GM20431 (cell line): ENCODE results near the gene TLR4.

ENCODE experiments used
- in situ Hi-C: fragments of 300-500 bp; cut with MseI, MboI; formaldehyde crosslinking; loops from one replicate; pipeline ENCODE4 v1.15.0; 2020; ENCODE audit warnings: low sequenced_read_pairs; ENCODE audit not compliant: unreplicated experiment

Gene TLR4

GRCh38 chr9:117739624-117740347 lies 35.6 kb downstream of the TLR4 start:
- in situ Hi-C loops, result no loop called here

GRCh38 chr9:117742131-117742530 lies 37.9 kb downstream of the TLR4 start:
- in situ Hi-C loops, result no loop called here

DNA sequence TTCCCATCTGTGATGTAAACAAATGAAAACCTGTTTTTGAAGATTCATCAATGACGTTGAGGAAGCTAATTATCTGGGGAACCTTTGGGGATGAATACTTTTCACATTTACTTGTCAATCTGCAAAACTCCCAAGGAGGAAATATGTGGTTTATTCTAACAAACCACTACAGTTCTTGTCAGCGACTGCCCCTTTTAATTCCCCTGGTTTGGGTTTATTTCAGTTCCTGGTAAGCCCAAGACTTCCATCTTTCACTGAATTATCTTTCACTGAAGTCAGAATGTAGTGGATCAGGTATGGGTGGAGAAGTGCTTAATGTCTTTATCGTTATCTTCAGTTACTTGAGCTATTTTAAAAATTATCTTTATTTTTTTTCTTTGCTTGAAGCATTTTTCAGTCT lies 40.2 kb downstream of the TLR4 start:
- in situ Hi-C loops, result no loop called here

DNA sequence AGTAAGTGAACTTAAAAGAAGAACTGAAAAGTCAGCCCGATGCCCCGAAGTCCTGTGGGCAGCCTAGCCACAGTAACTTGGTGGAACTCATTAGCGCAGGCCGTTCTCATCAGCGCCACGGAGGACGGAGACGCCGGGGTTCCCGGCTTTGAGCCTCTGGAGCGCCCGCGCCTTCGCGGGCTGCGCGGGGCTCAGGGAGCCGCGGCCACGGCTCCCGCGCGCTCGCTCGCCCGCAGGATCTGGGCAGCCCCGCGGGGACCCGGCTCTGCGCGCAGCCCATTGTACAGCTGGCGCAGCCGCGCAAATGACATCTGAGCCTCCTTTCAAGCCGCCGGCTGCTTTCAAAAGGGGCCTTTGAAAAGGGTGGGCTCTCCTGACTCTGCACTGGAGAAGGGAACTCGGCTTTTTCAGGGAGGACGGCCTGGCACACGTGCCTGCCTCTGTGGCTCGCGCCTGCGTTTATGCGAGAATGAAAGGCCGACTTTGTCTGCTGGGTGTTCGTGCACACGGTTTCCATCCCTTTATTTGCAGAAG lies 40.7 kb downstream of the TLR4 start:
- in situ Hi-C loops, result no loop called here

DNA sequence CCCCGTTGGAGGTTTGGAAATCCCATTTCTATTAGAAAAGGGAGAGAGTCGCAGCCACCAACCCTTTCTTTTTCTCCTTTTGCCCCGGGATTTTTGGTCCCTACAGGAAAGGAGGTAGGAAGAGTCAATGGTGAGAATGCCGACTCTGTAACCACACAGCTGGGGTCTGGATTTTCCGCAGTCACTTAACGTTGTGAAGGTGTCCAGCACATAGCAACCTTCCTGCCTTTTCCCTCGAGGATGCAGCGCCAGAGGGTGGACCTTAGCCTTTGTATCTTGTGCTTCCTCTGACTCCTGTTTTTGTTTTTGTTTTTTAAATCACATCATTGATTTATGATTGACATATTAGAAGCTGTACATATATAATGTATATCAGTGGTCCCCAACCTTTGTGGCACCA lies 41.4 kb downstream of the TLR4 start:
- in situ Hi-C loops, result no loop called here

GRCh38 chr9:117746263-117746662 lies 42.1 kb downstream of the TLR4 start:
- in situ Hi-C loops, result no loop called here

DNA sequence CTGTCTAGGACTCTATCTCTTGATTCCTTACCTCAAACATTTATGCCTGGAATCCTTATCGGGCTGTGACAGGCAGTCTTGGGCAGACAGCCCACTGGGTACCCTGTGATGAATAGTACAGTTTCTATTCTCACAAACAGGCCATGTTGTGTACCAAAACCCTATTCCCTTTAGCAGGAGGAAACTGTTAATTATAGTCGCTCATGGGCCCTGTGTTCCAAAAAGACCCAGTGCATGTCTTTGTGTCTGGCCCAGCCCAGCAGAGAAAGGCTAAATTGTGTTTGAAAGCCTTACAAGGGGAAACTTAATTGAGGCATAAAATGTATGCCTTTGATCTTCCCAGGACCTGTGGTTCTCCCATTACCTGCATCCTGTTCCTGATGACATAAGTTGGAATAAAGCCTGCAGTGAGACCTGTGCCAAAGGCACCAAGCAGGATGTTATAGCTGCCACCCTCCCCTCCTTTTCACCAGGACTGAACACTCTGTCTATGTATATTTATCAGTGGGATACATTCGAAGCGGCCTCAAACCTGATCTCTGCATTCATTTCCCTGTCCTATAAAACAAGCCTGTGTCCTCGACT lies 43.3 kb downstream of the TLR4 start:
- in situ Hi-C loops, result no loop called here

- in situ Hi-C loops, result no loop called here
Measured at GRCh38 chr9:117750401-117750800, 46.2 kb downstream of the TLR4 start.

DNA sequence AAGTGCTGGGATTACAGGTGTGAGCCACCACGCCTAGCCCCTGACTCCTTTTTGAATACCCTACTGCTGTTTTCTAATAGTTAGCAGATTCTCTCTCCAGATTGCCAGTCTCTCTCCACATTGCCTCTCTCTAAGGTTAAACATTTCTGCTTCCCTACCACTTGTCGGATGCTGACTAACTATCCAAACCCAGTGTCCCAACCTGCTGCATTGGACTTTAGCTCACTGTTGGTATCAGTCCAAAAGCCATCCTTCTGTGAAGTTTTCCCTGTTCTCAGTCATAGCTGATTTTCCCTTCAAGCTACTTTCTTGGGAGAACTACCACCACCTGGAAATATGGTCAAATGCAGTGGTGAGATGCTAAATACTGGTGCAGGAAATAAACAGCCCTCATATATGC lies 48.7 kb downstream of the TLR4 start:
- in situ Hi-C loops, result no loop called here

GRCh38 chr9:117757561-117758190 lies 53.5 kb downstream of the TLR4 start:
- in situ Hi-C loops, result no loop called here

DNA sequence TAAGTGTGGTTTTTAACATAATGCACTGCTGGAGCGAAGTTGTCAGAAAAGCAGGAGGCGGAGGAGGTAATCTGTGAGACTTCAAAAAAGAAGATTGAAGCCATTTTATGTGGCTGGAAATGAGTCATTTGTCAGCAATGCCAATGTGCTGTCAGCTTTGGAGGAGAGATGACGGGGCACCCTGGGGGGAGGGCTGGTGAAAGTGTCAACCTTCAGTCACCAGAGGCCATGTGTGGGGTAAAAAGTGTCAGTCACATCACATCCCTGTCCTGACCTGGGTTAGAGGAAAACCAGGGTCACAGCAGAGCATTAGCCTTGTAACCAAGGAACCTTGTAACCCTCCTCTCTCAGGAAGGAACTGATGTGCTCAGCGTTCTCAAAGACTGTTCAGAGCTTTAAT lies 59.1 kb downstream of the TLR4 start:
- in situ Hi-C loops, result no loop called here

DNA sequence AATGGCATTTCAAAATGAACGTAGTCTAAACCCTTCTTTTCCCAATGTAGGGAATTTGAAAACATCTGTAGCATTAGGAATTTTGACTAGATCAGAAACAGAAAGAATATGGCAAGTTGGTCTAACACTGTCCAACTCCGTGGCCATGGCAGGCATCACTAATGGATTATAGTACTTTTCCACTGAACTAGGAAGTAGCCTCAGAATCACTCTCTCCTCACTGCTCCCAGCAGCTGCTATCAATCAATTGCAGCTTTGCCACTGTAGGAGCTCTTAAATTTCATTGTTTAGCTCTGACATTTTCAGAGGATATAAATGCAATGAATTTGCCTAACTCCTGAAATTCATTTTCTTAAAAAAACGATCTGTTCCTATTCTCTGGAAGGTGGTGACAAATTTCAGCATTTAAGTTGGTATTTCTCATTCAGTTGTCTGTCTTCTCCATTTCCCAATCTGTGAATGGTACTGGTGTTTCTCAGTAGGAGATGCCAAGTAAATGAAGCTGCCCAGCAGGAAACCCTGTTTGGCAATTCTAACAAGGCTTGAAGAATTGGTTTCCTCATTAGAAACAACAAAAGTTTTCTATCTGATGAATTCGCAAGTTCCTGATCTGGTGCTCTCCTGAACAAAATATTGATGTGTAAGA lies 64.7 kb downstream of the TLR4 start:
- in situ Hi-C loops, result no loop called here

DNA sequence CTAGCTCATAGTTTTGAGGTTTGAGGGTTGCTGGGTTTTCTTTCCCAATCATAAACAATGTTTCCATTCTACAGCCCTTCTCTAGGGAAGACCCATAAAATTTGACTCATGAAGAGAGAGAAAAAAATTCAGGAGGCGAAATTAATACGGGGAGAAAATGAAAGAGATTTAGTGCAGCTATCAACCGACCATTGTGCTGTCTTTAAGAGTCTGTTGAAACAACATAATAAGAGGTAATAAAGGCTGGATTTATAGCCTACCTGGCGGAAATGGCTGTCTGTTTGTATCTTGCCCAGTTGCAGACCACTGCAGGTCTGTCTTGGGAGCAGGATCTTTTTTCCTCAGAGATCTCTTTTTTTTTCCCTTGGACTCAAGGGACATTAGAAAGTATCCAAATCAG lies 66.9 kb downstream of the TLR4 start:
- in situ Hi-C loops, result no loop called here

DNA sequence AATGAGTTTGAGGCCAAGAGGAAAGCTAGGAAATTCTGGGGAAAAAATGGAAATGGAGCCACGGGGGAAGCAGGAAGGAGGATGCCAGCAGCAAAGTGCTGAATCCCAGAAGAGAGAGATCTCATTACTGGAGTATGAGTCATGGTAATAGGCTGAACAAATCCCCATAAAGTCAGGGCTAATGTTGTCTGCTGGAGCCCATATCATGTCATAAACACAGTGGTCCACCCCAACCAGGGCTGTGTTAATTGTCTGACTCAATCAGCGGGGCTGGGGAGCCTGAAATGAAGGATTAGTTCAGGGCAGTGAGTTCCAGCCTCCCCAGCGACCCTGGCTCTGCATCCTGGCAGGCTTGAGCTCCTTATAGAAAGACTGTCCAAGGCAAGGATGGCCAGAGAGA lies 68.8 kb downstream of the TLR4 start:
- in situ Hi-C loops, result no loop called here
